ENCODE results near the gene C19orf25. TPM values are rescaled to one million over a fixed set of nuclear protein-coding genes. Genes with fewer than 3 reads are reported as not detected.

Gene C19orf25
- polyA plus RNA-seq, 1 donor from 2014 or later = 80.2 TPM

- Histone ChIP-seq H3K36me3 (ENCODE audit: insufficient read depth, low read length) (no peaks in the 10 kb centered on the region), H3F3A (ENCODE audit: insufficient read depth, low read length, poor library complexity, severe bottlenecking) (peaks cover 8% of the 10 kb centered on the region), H3K4me2 (ENCODE audit: low read length) (no peak overlapping the region), H3K9me3 (ENCODE audit: low read length) (no peaks in the 10 kb centered on the region), H3K4me3 (ENCODE audit: low read length) (no peak overlapping the region), H3K9me2 (ENCODE audit: insufficient read depth, low read length) (no peaks in the 10 kb centered on the region), H3K27me3 (ENCODE audit: insufficient read depth, low read depth, low read length) (no peaks in the 10 kb centered on the region), H3K79me2 (replicated peaks; ENCODE audit: insufficient read depth, low read length) (peaks cover 18% of the 10 kb centered on the region), H3K9ac (ENCODE audit: low read length) (no peak overlapping the region), H2AFZ (ENCODE audit: low read depth, low read length) (no peak overlapping the region), H3K27ac (ENCODE audit: low read length) (no peak overlapping the region), H4K20me1 (ENCODE audit: insufficient read depth) (peaks cover 4% of the 10 kb centered on the region)
- no peak for TF ChIP-seq EP300 (conservative IDR thresholded peaks at IDR 0.05; ENCODE audit: poor library complexity, severe bottlenecking)
- no peak for TF ChIP-seq TAF1 (IDR thresholded peaks at IDR 0.05; ENCODE audit: low read depth)
- no peak for TF ChIP-seq REST (IDR thresholded peaks at IDR 0.05; ENCODE audit: borderline replicate concordance)
- TF ChIP-seq RAD21 (conservative IDR thresholded peaks at IDR 0.05) = no peak
These were observed 37.2 kb downstream of the C19orf25 start for GRCh38 chr19:1441677-1442438.

- Histone ChIP-seq H3K79me2 (replicated peaks; ENCODE audit: insufficient read depth, low read length) (peaks cover 14% of the 10 kb centered on the region), H3K36me3 (ENCODE audit: insufficient read depth, low read length) (no peaks in the 10 kb centered on the region), H3K9ac (ENCODE audit: low read length) (no peak overlapping the region), H3K9me3 (ENCODE audit: low read length) (no peaks in the 10 kb centered on the region), H2AFZ (ENCODE audit: low read depth, low read length) (no peak overlapping the region), H3K4me2 (ENCODE audit: low read length) (no peak overlapping the region), H4K20me1 (ENCODE audit: insufficient read depth) (peaks cover 4% of the 10 kb centered on the region), H3F3A (ENCODE audit: insufficient read depth, low read length, poor library complexity, severe bottlenecking) (peaks cover 8% of the 10 kb centered on the region), H3K4me3 (ENCODE audit: low read length) (no peak overlapping the region), H3K9me2 (ENCODE audit: insufficient read depth, low read length) (no peaks in the 10 kb centered on the region), H3K27ac (ENCODE audit: low read length) (no peak overlapping the region), H3K27me3 (ENCODE audit: insufficient read depth, low read depth, low read length) (no peaks in the 10 kb centered on the region)
- TF ChIP-seq EZH2 (IDR thresholded peaks at IDR 0.05; ENCODE audit: borderline replicate concordance, insufficient read depth, low read length, poor library complexity, severe bottlenecking) (no peak), RAD21 (conservative IDR thresholded peaks at IDR 0.05) (no peak), EP300 (conservative IDR thresholded peaks at IDR 0.05; ENCODE audit: poor library complexity, severe bottlenecking) (no peak), POLR2AphosphoS5 (IDR thresholded peaks at IDR 0.05) (no peak), REST (IDR thresholded peaks at IDR 0.05; ENCODE audit: borderline replicate concordance) (no peak), TAF1 (IDR thresholded peaks at IDR 0.05; ENCODE audit: low read depth) (no peak)
These were observed 38.0 kb downstream of the C19orf25 start for GRCh38 chr19:1441022-1441426.
